ENCODE results near the gene RALGPS1.
"Not testable (repeated sequence)": the region's sequence is repeated elsewhere in the genome, so short reads cannot be mapped to it uniquely, and the experiment has no call there.

RALGPS1 gene

DNA sequence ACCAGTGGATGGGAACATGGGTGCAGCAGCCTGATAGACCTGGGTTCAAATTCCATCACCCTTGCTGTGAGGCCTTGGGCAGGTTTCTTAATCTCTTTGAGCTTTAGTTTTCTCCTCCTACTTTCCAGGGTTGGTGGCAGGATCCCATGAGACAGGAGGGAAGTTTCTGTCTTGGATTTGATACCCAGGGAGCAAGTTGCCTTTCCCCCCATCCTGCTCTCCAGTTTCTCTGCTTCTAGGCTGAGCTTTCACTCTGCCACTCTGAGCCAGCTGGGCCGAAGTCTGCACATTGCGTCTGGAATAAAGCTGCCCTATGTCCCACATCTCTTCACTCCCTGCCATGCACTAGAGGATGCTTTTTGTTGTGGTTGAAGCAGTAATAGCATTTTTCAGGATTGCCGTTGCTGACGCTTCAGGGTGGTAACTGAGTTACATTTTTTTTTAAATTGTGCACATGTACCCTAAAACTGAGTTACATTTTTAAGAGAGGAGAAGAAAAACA lies 248.3 kb downstream of the RALGPS1 start:
- DNase-seq: no peak

DNA sequence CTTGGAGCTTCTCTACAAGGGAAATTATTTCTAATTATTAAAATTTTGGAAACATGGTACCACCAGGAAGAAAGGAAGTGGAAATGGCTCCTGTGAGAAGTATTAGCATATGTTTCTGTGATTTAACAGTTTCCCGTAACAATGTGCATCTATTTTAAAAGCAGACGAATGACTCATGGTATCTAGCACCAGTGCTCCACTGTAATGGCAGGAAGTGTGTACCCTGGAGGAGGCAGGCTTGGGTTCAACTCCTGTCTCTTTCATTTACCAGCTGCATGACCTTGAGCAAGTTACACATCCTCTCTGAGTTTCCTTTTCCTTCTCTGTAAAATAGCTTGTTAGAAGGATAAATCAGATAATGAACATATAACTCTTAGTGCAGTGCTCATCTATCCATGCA lies 248.8 kb downstream of the RALGPS1 start:
- DNase-seq: no peak

DNA sequence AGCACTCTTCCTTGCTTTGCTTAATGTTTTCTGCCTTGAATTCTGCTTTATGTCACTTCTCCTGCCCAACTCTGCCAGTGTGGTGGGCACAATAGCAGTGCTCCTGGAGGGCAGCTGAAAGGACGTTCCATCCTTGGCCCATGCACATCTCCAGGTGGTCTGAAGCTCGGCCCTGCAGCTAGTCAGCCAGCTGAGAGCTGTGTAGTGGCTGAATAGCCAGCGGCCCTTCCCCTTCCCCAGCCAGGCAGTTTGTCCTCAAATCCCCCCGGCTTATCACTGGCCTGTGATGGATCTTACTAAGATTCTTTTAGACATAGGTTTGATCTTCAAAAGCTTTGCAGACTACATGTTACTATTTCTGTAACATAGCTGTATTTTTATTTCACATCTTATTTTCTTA lies 250.5 kb downstream of the RALGPS1 start:
- DNase-seq: no peak

DNA sequence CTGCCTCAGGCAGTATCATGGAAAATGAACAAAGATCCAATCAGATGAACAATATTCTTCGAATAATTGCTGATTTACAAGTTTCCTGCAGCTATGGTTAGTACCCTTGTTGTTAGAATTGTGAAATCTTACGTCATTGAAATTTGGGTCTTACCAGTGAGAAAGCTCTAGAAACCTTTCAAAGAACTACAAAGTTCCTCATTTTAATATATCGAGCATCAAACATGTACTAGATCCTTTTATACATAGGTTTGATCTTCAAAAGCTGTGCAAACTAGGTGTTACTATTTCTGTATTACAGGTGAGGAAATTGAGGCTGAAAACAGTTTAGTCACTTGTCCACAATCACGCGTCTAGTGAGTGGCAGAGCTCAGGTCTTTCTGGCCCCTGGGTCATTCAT lies 251.5 kb downstream of the RALGPS1 start:
- DNase-seq: no peak

DNA sequence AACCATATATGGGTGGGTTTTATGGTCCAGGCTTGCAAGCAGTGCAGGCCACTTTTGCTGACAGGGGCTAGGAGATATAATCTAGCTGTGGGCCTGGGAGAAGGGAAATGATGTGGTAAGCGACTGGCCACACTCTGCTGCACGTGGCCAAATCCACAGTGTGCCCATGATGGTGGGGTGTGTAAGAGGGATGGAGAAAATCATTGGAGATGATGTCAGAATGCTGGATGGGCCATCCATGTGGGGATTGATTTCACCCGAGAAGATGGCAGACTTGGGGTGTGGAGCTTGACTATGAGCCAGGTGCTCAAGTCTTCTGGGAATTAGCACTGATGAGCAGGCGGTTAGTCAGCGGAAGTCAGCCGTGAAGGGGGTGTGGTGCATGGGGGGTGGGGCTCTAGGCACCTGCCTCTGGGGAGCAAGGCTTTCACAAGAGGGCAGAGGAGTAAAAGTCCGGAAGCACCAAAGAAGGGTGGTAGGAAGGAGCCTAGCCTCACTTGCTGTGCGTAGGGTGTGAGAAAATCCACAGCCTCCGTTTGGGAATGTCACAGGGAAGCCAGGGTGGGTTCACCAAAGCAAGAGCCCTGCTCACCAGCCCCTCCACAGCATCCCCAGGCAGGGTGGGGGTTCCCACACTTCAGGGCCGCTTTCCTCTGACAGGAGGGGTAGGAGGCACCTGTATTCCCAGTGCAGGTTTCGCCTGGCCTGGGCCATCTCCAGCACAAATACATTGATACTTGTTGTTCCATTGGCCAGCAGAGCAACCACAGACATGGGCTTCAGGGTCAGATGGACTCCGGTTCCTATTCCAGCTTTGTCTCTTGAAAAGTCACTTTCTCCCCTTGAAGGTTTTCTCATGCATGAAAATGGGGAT lies 252.3 kb downstream of the RALGPS1 start:
- no peak for DNase-seq

DNA sequence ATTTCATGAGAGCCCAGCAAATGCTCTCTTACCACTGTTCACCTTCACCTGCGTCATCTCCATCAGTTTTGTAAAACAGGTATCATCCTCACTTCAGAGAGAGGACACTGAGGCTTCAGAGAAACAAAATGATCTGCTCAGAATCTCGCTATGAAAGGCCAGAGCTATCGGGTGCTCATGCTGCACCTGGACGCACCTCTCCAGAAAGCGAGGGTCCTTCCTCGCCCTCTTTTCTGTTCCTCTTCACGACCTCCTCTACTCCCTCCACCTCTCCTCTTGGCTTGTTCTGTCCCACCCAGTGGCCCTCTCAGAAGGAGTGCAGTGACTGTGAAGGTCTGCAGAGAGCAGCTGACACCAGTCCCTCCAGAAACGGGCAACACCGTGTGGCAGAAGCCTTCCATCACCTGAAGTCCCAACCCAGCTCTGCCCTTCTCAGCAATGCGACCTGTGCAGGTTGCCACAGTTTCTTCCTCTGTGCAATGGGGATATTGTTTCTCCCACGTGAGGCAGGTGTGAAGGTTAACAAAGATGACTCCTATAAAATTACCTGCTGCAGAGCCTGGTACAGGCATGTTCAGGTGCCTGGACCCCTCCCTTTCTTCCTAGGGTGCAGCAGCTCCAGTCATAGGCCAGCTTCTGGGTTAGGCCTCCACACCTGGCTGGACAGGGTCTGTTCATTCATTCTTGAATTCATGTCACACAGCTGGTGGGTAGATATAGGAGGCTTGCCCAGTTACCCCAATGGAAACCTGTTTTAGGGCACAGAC lies 253.2 kb downstream of the RALGPS1 start:
- no peak for DNase-seq

DNA sequence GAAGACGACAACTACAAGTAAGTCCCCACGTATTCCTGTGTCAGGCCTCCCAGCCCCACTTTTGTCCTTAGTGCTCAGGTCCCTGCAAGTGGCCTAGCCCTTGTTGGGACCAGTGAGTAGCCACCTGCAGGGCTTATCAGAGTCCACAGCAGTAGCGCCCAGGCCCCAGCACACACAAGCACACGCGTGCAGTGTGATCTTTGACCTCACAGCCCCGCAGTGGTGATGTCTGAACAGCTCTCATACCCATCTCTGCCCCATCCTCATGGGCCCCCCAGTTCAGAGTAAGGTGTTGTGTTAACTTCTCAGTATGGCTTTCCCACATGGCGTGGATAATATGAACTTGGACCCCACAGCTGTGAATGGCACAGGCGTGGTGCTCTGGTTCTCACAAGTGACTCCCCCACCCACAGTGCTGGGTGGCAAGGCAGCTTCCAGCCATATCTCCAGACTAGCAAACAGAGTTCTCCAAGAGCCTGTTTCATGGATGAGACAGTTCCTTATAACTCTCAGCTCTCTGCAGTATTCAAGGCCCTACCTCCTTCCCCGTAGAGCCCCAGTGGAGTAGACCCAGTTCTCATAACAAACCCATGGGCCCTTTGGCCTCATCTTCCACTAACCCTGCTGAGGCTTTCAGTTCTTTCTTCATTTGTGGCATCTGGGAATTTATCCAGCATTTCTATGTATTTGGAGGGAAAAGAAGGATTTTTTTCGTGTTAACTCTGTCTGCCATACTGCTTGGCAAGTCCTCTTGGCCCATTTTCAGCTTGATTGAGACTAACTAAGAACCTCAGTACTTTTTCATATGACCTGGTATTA lies 254.4 kb downstream of the RALGPS1 start:
- no peak for DNase-seq

DNA sequence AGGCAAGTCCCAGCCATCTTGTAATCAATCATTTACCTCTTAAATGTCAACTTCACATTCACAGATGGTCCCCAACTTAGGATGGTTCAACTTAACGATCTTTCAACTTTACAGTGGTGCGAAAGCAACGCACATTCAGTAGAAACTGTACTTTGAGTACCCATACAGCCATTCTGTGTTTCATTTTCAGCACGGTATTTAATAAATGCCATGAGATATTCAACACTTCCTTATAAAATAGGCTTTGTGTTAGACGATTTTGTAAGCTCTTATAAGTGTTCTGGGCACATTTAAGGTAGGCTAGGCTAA lies 254.9 kb downstream of the RALGPS1 start:
- DNase-seq: no peak

DNA sequence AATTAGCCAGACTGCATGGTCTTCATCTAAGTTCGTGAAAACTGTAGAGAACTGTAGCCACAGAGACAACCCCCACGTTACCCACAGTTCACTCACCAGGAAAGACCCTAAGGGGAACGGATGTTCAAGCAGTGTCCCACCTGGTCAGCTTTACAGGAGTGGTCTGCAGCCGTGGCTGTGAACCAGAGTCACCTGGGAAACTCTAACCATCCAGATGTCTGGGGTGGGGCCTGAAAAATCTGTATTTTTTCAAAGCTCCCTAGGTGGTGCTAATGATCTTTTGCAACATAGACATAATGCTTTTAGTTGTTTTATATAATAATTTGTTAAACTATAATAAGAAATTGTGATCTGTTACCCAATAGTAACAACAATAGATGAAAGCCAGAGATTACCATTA lies 255.5 kb downstream of the RALGPS1 start:
- no peak for DNase-seq

DNA sequence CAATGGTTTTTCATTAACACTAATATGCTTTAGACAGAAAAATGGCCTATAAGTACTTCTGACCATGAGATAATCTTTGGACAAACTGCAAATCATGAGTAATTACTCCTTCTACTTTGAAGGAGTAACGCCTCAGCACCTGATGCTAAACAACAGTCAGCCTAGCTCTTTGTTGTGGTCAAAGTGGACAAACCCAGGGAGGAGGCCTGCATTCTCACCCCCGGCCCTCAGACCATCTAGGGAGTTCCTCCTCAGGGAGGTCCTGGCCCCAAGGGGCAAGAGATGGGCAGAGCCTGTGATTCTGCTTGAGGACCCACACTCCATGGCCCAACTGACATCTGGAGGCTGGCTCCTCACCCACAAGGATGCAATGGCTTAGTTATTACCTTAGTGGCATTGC lies 256.1 kb downstream of the RALGPS1 start:
- DNase-seq: no peak

DNA sequence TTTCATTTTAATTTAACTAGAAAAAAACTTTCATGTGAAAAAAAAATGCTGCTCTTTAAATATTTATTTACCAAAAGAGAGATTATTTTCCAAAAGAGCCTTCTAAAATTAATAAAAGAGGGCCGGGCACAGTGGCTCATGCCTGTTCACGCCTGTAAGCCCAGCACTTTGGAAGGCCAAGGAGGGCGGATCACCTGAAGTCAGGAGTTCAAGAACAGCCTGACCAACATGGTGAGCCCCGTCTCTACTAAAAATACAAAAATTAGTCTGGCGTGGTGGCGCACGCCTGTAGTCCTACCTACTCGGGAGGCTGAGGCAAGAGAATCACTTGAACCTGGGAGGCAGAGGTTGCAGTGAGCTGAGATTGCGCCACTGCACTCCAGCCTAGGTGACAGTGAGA lies 256.8 kb downstream of the RALGPS1 start:
- DNase-seq: not testable (repeated sequence)

DNA sequence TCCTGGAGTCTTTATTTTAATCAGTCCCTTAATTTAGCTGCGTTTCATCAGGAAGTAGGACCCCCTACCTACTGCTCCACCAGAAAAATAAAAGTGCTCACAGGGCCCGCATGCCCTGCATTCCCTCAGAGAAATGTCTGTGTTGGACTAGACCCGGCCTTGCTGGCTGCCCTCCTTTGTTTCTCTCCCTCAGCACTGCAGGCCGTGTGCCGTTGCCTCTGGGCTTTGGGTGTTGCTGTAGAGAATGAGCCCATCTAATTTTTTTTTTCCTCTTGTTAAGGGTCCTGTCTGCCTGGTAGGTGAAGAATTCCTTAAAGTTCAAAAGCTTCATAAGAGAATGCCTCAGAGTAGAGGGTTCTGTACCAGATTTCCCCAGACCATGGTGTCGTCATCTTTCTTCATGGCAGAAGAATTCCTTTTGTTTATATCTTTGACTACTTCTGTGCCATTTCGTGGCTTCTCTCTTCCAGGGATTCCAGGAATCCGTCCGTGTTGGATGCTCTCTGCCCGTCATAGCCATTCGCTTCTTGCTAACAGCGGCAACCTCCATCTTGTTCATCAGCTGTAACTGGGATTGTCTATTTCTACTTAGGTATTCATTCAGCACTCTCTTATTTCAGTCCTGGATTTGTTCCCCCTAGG lies 257.6 kb downstream of the RALGPS1 start:
- no peak for DNase-seq

DNA sequence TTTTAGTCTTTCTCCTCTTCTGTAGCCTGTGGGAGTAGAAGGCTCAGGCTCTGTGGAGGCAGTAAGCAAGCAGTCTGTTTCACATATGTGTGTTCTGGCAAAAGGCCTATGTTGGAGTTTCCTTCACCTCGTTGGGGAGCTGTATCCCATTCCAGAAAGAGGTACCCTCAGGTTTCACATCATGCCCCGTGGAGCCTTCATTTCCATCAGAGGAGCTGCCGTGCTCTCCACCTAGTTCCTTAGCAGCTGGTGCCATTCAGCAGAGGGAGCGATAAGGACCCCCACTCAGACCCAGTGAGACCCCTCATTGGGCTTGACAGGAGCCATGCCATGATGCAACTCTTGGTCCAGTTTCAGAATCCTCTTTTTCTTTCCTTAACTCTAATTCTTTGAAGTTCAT lies 258.5 kb downstream of the RALGPS1 start:
- no peak for DNase-seq

DNA sequence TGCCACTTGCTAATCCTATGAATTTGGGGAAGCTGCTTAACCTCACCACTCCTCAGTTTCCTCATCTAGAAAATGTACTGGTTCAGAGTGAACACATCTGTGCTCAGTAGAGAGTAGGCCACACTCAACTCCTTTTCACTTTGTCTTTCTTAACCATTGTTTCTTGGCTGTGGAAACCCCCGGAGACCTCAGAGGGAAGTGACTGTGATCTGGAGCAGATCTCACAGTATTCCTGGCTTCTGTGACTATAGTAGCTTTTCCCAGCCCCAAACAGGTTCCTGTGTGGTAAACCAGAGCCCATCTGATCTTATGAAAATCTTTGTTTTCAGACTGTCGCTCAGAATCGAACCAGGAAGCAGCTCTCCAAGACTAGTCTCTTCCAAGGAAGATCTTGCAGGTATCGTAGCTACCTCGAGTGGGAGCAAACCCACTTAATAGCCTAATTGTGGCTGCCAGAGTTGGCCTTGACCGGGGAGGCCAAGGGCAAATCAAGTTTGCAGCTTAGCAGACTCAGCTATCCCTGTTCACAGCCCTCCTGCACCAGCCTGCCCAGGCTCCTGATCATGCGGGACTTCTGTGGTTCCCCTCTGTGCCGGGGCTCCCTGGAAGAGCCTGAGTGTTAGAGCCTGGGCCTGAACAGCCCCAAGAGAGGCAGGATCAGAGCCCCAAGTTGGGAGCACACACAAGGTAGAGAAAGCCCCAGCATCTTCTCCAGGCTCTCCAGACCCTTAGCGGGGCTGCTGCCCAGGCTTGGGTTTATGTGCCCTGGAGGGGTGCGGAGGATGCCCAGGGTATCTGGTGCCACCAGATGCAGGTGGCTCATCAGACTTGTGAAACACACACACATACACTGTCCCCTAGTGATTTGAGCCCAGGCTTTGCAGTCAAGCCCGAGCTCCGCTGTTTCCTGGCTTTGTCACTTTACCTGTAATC lies 260.1 kb downstream of the RALGPS1 start:
- no peak for DNase-seq

DNA sequence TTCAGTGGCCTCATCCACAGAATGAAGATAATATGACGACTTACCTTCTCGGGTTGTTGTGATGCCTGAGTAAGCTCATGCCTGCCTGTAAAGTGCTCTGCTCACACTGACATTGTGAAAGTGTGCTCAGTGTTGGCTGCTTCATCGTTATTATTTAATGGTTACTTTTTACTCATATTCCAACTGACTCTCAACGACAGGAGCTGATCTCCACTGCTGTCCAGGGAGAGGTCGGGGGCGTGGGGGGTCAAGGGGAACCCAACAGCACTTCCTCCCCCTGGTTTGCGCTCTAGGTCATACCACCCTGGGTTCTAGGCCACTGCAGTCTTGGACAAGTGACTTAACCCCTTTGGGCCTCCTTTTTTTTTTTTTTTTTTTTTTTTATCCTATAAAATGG lies 260.7 kb downstream of the RALGPS1 start:
- DNase-seq: no peak

DNA sequence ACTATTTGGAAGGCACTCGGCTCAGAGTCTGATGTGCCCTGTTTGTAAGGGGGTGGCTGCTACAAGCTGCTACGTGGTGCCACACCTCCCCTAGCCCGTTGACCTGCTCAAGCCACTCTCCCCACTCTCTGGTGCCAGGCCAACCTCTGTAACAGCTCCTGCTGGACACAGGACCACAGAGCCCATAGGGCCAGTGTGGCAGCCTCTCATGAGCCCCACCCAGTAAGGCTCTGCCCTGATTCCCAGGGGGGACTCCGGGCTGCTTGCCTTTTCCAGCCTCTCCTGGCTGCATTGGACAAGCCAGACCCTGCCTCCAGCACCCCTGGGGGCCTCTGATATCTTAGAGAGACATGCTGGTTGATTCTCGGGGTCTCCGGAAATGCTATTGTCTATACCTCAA lies 261.2 kb downstream of the RALGPS1 start:
- no peak for DNase-seq

DNA sequence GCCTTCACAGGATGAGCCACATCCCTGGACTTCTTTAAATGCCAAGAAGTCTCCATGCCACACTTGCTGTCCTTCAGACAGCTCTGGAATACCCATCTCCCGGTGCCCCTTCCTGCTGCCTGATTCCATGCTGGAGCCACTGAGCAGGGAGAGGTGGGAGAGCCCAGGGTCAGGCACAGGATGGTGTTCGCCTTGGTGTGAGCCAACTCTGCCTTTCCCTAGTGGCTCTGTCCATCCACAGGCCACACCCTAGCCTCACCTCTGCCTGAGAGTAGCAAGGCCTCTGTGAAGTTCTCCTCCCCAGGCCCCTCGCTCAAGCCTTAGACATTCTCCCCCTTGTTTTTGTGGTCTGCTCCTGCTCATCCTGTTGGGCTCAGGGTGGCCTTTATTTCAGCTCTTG lies 262.0 kb downstream of the RALGPS1 start:
- DNase-seq: no peak

DNA sequence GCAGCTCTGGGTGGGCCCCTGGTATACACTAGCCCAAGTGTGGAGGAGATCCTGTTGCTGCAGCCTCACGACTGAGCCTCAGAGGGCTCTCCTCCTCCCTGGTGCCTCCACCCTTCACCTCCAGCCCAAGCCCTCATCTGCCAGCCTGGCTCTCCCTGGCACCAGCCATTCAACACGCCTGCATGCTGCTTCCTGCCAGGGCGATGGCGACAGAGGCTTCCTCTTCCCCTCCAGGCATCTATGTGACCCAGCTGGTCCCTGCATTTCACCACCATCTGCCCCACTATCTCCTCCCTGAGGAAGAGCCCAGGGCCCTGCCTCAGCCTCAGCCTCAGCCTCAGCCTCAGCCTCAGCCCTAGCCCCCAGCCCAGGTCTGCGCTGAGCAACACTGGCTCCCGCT lies 262.6 kb downstream of the RALGPS1 start:
- no peak for DNase-seq

DNA sequence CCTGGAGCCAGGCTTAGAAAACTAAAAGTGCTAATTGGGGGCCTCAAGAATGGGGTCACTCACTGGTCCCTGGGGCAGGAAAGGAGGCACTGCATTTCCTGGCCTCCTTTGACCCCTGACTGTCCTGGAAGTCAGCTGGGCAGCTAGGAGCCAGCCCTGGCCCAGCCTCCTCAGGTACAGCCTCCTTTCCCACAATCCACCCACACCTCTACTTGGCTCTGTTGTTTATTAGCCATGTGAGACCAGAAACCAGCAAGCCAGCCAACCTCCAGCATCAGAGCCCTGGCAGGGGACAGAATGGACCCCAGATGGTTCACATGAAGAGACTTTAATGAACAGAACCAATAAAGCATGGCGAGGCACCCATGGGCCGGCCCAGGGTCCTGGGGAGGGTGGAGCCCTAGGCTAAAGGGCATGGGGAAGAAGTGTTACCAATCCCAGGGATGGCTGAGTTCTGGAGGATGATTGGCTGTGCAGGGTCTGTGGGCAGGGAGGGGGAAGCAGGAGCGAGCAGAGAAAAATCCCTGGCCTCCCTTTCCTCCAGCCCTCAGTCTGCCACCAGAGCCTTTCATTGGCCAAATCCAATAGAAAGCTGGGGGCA lies 263.2 kb downstream of the RALGPS1 start:
- DNase-seq: no peak

DNA sequence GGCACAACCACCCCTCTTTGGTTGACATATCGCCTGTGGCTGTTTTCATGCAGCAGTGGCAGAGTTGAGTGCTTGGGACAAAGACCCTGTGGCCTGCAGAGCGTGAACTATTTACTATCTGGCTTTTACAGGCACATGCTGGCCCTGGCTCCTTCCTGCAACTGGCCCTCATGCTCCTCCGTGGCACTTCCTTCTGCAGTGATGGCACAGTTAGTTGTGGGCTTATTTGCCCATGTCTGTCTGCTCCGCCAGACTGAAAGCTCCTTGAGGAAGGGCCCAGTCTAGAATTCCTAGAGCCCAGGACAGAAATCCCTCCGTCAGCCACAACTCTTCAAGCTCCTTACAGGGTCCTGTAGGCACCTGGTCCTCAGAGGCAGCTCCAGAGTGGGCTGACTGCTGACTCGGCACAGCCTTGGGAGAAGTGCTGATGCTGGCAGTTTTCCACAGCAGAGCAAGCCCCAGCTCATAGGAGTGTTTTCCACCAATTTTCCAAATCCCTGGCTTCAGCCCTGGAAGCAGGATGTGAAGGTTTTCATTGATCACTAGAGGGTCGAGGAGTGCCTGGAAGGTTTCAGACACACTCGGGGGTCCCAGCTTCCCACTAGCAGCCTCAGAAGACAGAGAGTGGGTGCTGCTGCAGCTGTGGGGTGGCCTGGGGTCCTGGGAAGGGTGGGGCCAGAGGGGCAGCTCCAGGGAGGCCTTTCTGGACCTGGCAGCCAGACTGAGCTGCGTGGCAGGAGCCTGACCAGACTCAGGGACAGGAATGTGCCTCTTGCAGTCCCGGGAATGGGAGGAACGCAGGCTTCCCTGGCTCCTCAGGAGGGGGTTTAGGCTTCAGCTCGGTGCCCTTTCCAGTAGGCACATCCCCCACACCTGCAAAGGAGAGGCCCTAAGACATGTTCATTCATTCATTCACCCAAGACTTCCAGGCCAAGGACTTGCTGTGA lies 264.4 kb downstream of the RALGPS1 start:
- no peak for DNase-seq
